Measurements from ENCODE around the gene ZNHIT3. TPM values are rescaled to one million over a fixed set of nuclear protein-coding genes. Genes with fewer than 3 reads are reported as not detected.

ZNHIT3 gene
- total and polyA plus RNA-seq, 3 donors from 2014 or later: 45.8 to 123 (median 46.0) TPM

- H3K9me3 ChIP-seq: no peaks in the 10 kb centered on the region
- WGBS, 2 donors: 83 to 86% methylated on average over 9 of the region's 9 CpGs
- intact Hi-C loops (cut with DNase I; ENCODE audit: low total_unique reads): no loop called here
- H3K27ac ChIP-seq: no peak overlapping the region
- no peak for TF ChIP-seq POLR2A (IDR thresholded peaks at IDR 0.05)
- no peak for TF ChIP-seq CTCF (IDR thresholded peaks at IDR 0.05)
- no peak overlapping the region for H3K4me3 ChIP-seq
- H3K27me3 ChIP-seq: no peaks in the 10 kb centered on the region
- no peaks in the 10 kb centered on the region for H3K4me1 ChIP-seq
- no peak for DNase-seq
- no peaks in the 10 kb centered on the region for H3K36me3 ChIP-seq (ENCODE audit: low read depth, missing control alignments)
Measured at GRCh38 chr17:36496018-36496789, 9.7 kb downstream of the ZNHIT3 start.

GRCh38 chr17:36498155-36498554, 11.7 kb downstream of the ZNHIT3 start:
- Histone ChIP-seq H3K4me1 (no peaks in the 10 kb centered on the region), H3K9me3 (no peaks in the 10 kb centered on the region), H3K27ac (no peak overlapping the region), H3K27me3 (no peaks in the 10 kb centered on the region), H3K4me3 (no peak overlapping the region), H3K36me3 (ENCODE audit: low read depth, missing control alignments) (no peaks in the 10 kb centered on the region)
- no peak for TF ChIP-seq CTCF (IDR thresholded peaks at IDR 0.05)
- TF ChIP-seq POLR2A (IDR thresholded peaks at IDR 0.05): no peak
- DNase-seq: no peak
- 86 to 92% methylated on average over 7 to 9 of the region's 9 CpGs for WGBS, 2 donors
- intact Hi-C loops (cut with DNase I; ENCODE audit: low total_unique reads): no loop called here

GRCh38 chr17:36498560-36499300, 12.2 kb downstream of the ZNHIT3 start:
- intact Hi-C loops (cut with DNase I; ENCODE audit: low total_unique reads): no loop called here
- TF ChIP-seq CTCF (IDR thresholded peaks at IDR 0.05) (no peak), POLR2A (IDR thresholded peaks at IDR 0.05) (no peak)
- 76 to 79% methylated on average over 7 of the region's 7 CpGs for WGBS, 2 donors
- H3K27ac ChIP-seq: no peak overlapping the region
- no peaks in the 10 kb centered on the region for H3K9me3 ChIP-seq
- no peaks in the 10 kb centered on the region for H3K36me3 ChIP-seq (ENCODE audit: low read depth, missing control alignments)
- no peak for DNase-seq
- no peak overlapping the region for H3K4me3 ChIP-seq
- H3K4me1 ChIP-seq: no peaks in the 10 kb centered on the region
- H3K27me3 ChIP-seq: no peaks in the 10 kb centered on the region

- H3K27ac ChIP-seq: no peak overlapping the region
- H3K4me3 ChIP-seq: no peak overlapping the region
- H3K27me3 ChIP-seq: no peaks in the 10 kb centered on the region
- no peaks in the 10 kb centered on the region for H3K9me3 ChIP-seq
- no peaks in the 10 kb centered on the region for H3K36me3 ChIP-seq (ENCODE audit: low read depth, missing control alignments)
- intact Hi-C loops (cut with DNase I; ENCODE audit: low total_unique reads): no loop called here
- no peaks in the 10 kb centered on the region for H3K4me1 ChIP-seq
- WGBS, 2 donors: 91 to 93% methylated on average over 11 to 15 of the region's 15 CpGs
- DNase-seq: no peak
- TF ChIP-seq POLR2A (IDR thresholded peaks at IDR 0.05) (no peak), CTCF (IDR thresholded peaks at IDR 0.05) (no peak)
Measured at GRCh38 chr17:36500745-36501225, 14.3 kb downstream of the ZNHIT3 start.

All from testis (tissue), 3 donors.